A673 (cell line): ENCODE data around the gene CBLB. TPM values are rescaled to one million over a fixed set of nuclear protein-coding genes. Genes with fewer than 3 reads are reported as not detected.
A peak's percentile ranks its signal among the peaks of the same experiment; 100 is the strongest.

Source experiments
- BruUV-seq: library from RNA; stranded (reverse); fragments of 400-500 nt; replicated peaks from 2 replicates; lab custom pipeline; 2021; lab: Mats Ljungman, UMichigan
- CTCF ChIA-PET: fragments of 300-600 bp; sonication (Branson Sonifier 250); formaldehyde crosslinking; loops from one replicate; lab custom pipeline; 2022; ENCODE audit warnings: antibody characterized with exemption; lab: Charles Lee
- POLR2A ChIA-PET: fragments of 300-600 bp; sonication (Branson Sonifier 250); formaldehyde crosslinking; loops from one replicate; lab custom pipeline; 2022; ENCODE audit warnings: antibody characterized with exemption; ENCODE audit not compliant: low non-redundant PET; lab: Charles Lee
- DNase-seq: peaks from one replicate; pipeline ENCODE4 v3.0.0-alpha.2; 2015; ENCODE audit warnings: low spot score
- H3K27ac ChIP-seq: fragments of 200-600 bp; sonication (generic); 2 replicates; pipeline ENCODE4 v1.5.1; 2016; ENCODE audit warnings: mixed run types, low read depth, mild to moderate bottlenecking, mixed read lengths, antibody characterized with exemption, low read length; ENCODE audit not compliant: poor library complexity, severe bottlenecking
- H3K27me3 ChIP-seq: fragments of 200-600 bp; sonication (generic); replicated peaks from 2 replicates; pipeline ENCODE4 v1.6.1; 2017; ENCODE audit warnings: mixed run types, low read depth, mild to moderate bottlenecking, mixed read lengths, antibody characterized with exemption, low read length; ENCODE audit not compliant: insufficient read depth, poor library complexity
- H3K36me3 ChIP-seq: fragments of 200-600 bp; sonication (generic); 2 replicates; pipeline ENCODE4 v1.6.1; 2016; ENCODE audit warnings: mixed run types, mild to moderate bottlenecking, mixed read lengths, antibody characterized with exemption, low read length; ENCODE audit not compliant: insufficient read depth, poor library complexity, severe bottlenecking
- H3K4me1 ChIP-seq: fragments of 200-600 bp; sonication (generic); 2 replicates; pipeline ENCODE4 v1.6.1; 2017; ENCODE audit warnings: mixed run types, mild to moderate bottlenecking, mixed read lengths, antibody characterized with exemption, low read length; ENCODE audit not compliant: insufficient read depth, poor library complexity, severe bottlenecking
- H3K4me3 ChIP-seq: fragments of 200-600 bp; sonication (generic); 2 replicates; pipeline ENCODE4 v1.5.1; 2016; ENCODE audit warnings: low read depth, mixed run types, mild to moderate bottlenecking, mixed read lengths, low read length; ENCODE audit not compliant: poor library complexity, severe bottlenecking
- H3K9me3 ChIP-seq: fragments of 200-600 bp; sonication (generic); 2 replicates; pipeline ENCODE4 v1.6.1; 2016; ENCODE audit warnings: mixed run types, low read depth, mild to moderate bottlenecking, mixed read lengths, antibody characterized with exemption, low read length; ENCODE audit not compliant: poor library complexity, severe bottlenecking
- CTCF ChIP-seq: fragments of 300-800, 200-600 bp; sonication (generic); conservative IDR thresholded peaks from 2 replicates; pipeline ENCODE4 v1.5.1; 2017; ENCODE audit warnings: low read depth, mild to moderate bottlenecking, antibody characterized with exemption, low read length, moderate library complexity, mixed read lengths
- EZH2 ChIP-seq: fragments of 200-600 bp; sonication (generic); IDR thresholded peaks from 2 replicates; pipeline ENCODE4 v1.6.1; 2017; ENCODE audit warnings: borderline replicate concordance, low read depth, mild to moderate bottlenecking, mixed read lengths, antibody characterized with exemption, low read length; ENCODE audit not compliant: poor library complexity, severe bottlenecking
- intact Hi-C: fragments of 100-400 bp; cut with micrococcal nuclease; formaldehyde crosslinking; loops from one replicate; pipeline ENCODE4 v1.10.0; 2022; ENCODE audit not compliant: unreplicated experiment
- total RNA-seq: library from RNA; stranded (reverse); gene quantifications from 2 replicates; pipeline ENCODE4 v1.2.3, GENCODE V29; 2021

The CBLB gene
- total RNA-seq, 1 experiment from 2014 or later = 23.3 TPM

- CTCF ChIA-PET = no interaction called here
- H3K4me1 ChIP-seq = peaks cover 14% of the 10 kb centered on the region
- no peaks in the 10 kb centered on the region for H3K9me3 ChIP-seq
- H3K27ac ChIP-seq = no peak overlapping the region
- no peak for DNase-seq
- H3K27me3 ChIP-seq = no peaks in the 10 kb centered on the region
- no peak overlapping the region for H3K4me3 ChIP-seq
- intact Hi-C loops = no loop called here
- no peaks in the 10 kb centered on the region for H3K36me3 ChIP-seq
- POLR2A ChIA-PET = no interaction called here
- no TSS peak for BruUV-seq
- TF ChIP-seq CTCF (no peak), EZH2 (no peak)
Measured at GRCh38 chr3:105653868-105654267, 214.9 kb downstream of the CBLB start.

- intact Hi-C loops = no loop called here
- Histone ChIP-seq H3K9me3 (no peaks in the 10 kb centered on the region), H3K36me3 (no peaks in the 10 kb centered on the region), H3K4me3 (no peak overlapping the region), H3K27ac (no peak overlapping the region), H3K4me1 (peaks cover 19% of the 10 kb centered on the region), H3K27me3 (no peaks in the 10 kb centered on the region)
- no peak for DNase-seq
- POLR2A ChIA-PET = no interaction called here
- no peak for TF ChIP-seq EZH2
- CTCF ChIA-PET = no interaction called here
- BruUV-seq = no TSS peak
Measured at GRCh38 chr3:105653166-105653565, 215.6 kb downstream of the CBLB start.

- Histone ChIP-seq H3K27ac (no peak overlapping the region), H3K4me3 (no peak overlapping the region), H3K9me3 (no peaks in the 10 kb centered on the region), H3K27me3 (no peaks in the 10 kb centered on the region), H3K36me3 (no peaks in the 10 kb centered on the region), H3K4me1 (peaks cover 25% of the 10 kb centered on the region)
- POLR2A ChIA-PET = no interaction called here
- CTCF ChIA-PET = no interaction called here
- DNase-seq = peak; percentile 80
- intact Hi-C loops = no loop called here
- no TSS peak for BruUV-seq
- TF ChIP-seq CTCF (no peak), EZH2 (no peak)
Measured at GRCh38 chr3:105649480-105649879, 219.3 kb downstream of the CBLB start.

GRCh38 chr3:105647047-105647446, 221.8 kb downstream of the CBLB start:
- Histone ChIP-seq H3K9me3 (no peaks in the 10 kb centered on the region), H3K4me1 (peaks cover 25% of the 10 kb centered on the region), H3K27me3 (no peaks in the 10 kb centered on the region), H3K4me3 (no peak overlapping the region), H3K27ac (no peak overlapping the region), H3K36me3 (no peaks in the 10 kb centered on the region)
- DNase-seq = peak; percentile 75
- intact Hi-C loops = no loop called here
- CTCF ChIA-PET = no interaction called here
- BruUV-seq = no TSS peak
- TF ChIP-seq CTCF (no peak), EZH2 (no peak)
- POLR2A ChIA-PET = no interaction called here
